ENCODE results near the gene SYNJ1.
"Not testable (repeated sequence)": the region's sequence is repeated elsewhere in the genome, so short reads cannot be mapped to it uniquely, and the experiment has no call there.

The SYNJ1 gene

DNA sequence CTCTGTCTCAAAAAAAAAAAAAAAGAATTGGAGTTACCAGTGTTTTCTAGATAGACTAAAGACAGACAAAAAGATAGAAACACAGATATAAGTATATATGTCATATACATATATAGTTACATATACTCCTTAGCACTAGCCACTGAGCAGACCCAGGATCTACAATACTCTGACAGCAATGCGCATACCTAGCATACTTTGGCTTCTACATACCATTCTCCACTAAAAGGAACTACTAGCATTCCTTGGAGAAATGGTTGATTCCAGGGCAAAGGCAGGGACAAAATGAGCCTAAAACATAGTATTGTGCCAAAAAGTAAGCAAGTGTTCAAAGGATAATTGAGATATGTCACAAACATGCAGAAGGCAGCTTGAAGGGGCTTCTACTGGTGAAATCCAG is 22.7 kb downstream of the SYNJ1 start:
- Histone ChIP-seq H3K27ac (ENCODE audit: low read depth, low read length) (no peak overlapping the region), H3K4me1 (ENCODE audit: control insufficient read depth in 5 of 5, insufficient read depth in 5 of 5, low read length in 5 of 5) (peaks cover 2 to 24% (median 14%) of the 10 kb centered on the region in 5 donors), H3K9me3 (ENCODE audit: control insufficient read depth in 5 of 5, low read length in 5 of 5) (no peaks in the 10 kb centered on the region), H3K27me3 (ENCODE audit: control insufficient read depth in 5 of 5, insufficient read depth in 4 of 5, low read length in 5 of 5) (no peaks in the 10 kb centered on the region), H3K9ac (ENCODE audit: low read length in 5 of 5) (no peak overlapping the region), H3K36me3 (ENCODE audit: control insufficient read depth in 5 of 5, insufficient read depth in 5 of 5, low read length in 5 of 5) (peaks cover 0 to 4% (median 0%) of the 10 kb centered on the region in 5 donors), H3K4me3 (ENCODE audit: low read depth in 1 of 5, low read length in 5 of 5) (no peak overlapping the region)

- Histone ChIP-seq H3K4me1 (ENCODE audit: control insufficient read depth in 5 of 5, insufficient read depth in 5 of 5, low read length in 5 of 5) (peaks cover 2 to 23% (median 11%) of the 10 kb centered on the region in 5 donors), H3K27me3 (ENCODE audit: control insufficient read depth in 5 of 5, insufficient read depth in 4 of 5, low read length in 5 of 5) (no peaks in the 10 kb centered on the region), H3K4me3 (ENCODE audit: low read depth in 1 of 5, low read length in 5 of 5) (no peak overlapping the region), H3K27ac (ENCODE audit: low read depth, low read length) (no peak overlapping the region), H3K36me3 (ENCODE audit: control insufficient read depth in 5 of 5, insufficient read depth in 5 of 5, low read length in 5 of 5) (peaks cover 5 to 15% (median 6%) of the 10 kb centered on the region in 5 donors), H3K9ac (ENCODE audit: low read length in 5 of 5) (no peak overlapping the region), H3K9me3 (ENCODE audit: control insufficient read depth in 5 of 5, low read length in 5 of 5) (no peaks in the 10 kb centered on the region)
These were observed 25.1 kb downstream of the SYNJ1 start for GRCh38 chr21:32702702-32703101.

DNA sequence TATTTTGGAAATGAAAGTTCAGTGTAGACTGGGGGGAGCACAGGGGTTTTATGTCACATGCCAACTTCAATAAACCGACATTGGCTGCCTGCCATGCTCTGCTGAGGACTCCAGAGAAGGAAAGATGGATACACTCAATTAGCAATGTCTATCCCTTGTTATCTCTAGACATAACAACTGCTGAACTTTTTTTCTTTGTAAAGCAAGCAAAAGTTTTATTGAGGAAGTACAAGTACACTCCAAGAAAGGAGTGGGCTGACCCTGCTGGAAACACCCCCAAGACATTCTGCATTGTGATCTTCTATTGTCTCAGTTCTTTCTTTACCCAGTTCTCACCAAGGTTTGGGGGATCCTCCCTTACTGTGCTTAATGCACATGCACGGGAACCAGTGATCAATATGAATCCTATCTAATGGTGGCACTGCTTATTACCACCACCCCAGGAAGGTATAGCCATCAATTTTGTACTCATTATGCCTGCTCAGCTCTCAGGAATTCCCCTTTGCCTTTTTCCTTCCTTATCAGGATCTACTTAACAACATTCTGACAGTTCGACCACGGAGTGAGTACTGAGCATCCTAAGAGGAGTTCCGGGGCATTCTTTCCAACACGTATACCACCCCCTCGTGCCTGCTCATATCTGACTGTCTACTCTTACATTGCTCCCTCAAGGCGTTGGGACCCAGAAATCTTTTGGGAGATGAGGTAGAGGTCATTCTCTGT is 28.7 kb downstream of the SYNJ1 start:
- Histone ChIP-seq H3K4me3 (ENCODE audit: low read depth in 1 of 5, low read length in 5 of 5) (no peak overlapping the region), H3K9ac (ENCODE audit: low read length in 5 of 5) (no peak overlapping the region), H3K4me1 (ENCODE audit: control insufficient read depth in 5 of 5, insufficient read depth in 5 of 5, low read length in 5 of 5) (peaks cover 0 to 2% (median 0%) of the 10 kb centered on the region in 5 donors), H3K27me3 (ENCODE audit: control insufficient read depth in 5 of 5, insufficient read depth in 4 of 5, low read length in 5 of 5) (no peaks in the 10 kb centered on the region), H3K9me3 (ENCODE audit: control insufficient read depth in 5 of 5, low read length in 5 of 5) (no peaks in the 10 kb centered on the region), H3K27ac (ENCODE audit: low read depth, low read length) (no peak overlapping the region), H3K36me3 (ENCODE audit: control insufficient read depth in 5 of 5, insufficient read depth in 5 of 5, low read length in 5 of 5) (peaks cover 5 to 11% (median 6%) of the 10 kb centered on the region in 5 donors)

- H3K27ac ChIP-seq (ENCODE audit: low read depth, low read length) = no peak overlapping the region
- H3K9ac ChIP-seq (ENCODE audit: low read length in 5 of 5) = no peak overlapping the region
- no peaks in the 10 kb centered on the region for H3K9me3 ChIP-seq (ENCODE audit: control insufficient read depth in 5 of 5, low read length in 5 of 5)
- H3K27me3 ChIP-seq (ENCODE audit: control insufficient read depth in 5 of 5, insufficient read depth in 4 of 5, low read length in 5 of 5) = no peaks in the 10 kb centered on the region
- peaks cover 5 to 13% (median 9%) of the 10 kb centered on the region in 5 donors for H3K36me3 ChIP-seq (ENCODE audit: control insufficient read depth in 5 of 5, insufficient read depth in 5 of 5, low read length in 5 of 5)
- H3K4me3 ChIP-seq (ENCODE audit: low read depth in 1 of 5, low read length in 5 of 5) = no peak overlapping the region
- no peaks in the 10 kb centered on the region for H3K4me1 ChIP-seq (ENCODE audit: control insufficient read depth in 5 of 5, insufficient read depth in 5 of 5, low read length in 5 of 5)
These were observed 29.5 kb downstream of the SYNJ1 start for GRCh38 chr21:32698286-32698685.

GRCh38 chr21:32695482-32695881 is 32.3 kb downstream of the SYNJ1 start:
- not testable (repeated sequence) for H3K9me3 ChIP-seq (ENCODE audit: control insufficient read depth in 5 of 5, low read length in 5 of 5); H3K9ac ChIP-seq (ENCODE audit: low read length in 5 of 5); H3K4me3 ChIP-seq (ENCODE audit: low read depth in 1 of 5, low read length in 5 of 5); H3K4me1 ChIP-seq (ENCODE audit: control insufficient read depth in 5 of 5, insufficient read depth in 5 of 5, low read length in 5 of 5); H3K27ac ChIP-seq (ENCODE audit: low read depth, low read length); H3K27me3 ChIP-seq (ENCODE audit: control insufficient read depth in 5 of 5, insufficient read depth in 4 of 5, low read length in 5 of 5)
- peaks cover 15 to 28% (median 17%) of the 10 kb centered on the region in 5 donors for H3K36me3 ChIP-seq (ENCODE audit: control insufficient read depth in 5 of 5, insufficient read depth in 5 of 5, low read length in 5 of 5)

DNA sequence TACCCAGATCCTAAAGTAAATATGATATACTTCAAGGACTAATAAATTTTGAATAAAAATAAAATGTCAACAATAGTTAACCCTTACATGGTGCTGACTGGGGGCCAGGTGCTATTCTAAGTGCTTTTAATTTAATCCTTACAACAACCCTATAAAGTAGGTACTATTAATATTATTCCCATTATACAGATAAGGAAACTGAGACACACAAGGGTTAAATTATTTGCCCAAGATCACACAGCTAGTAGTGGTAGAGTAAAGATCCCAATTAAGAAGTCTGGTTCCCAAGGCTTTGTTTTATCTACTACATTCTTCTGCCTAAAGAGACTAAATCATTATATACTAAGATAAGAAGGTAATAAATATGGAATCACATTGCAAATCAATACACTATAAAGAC is 34.2 kb downstream of the SYNJ1 start:
- no peak overlapping the region for H3K9ac ChIP-seq (ENCODE audit: low read length in 5 of 5)
- H3K27me3 ChIP-seq (ENCODE audit: control insufficient read depth in 5 of 5, insufficient read depth in 4 of 5, low read length in 5 of 5) = no peaks in the 10 kb centered on the region
- no peak overlapping the region for H3K27ac ChIP-seq (ENCODE audit: low read depth, low read length)
- H3K36me3 ChIP-seq (ENCODE audit: control insufficient read depth in 5 of 5, insufficient read depth in 5 of 5, low read length in 5 of 5) = peaks cover 6 to 21% (median 12%) of the 10 kb centered on the region in 5 donors
- H3K9me3 ChIP-seq (ENCODE audit: control insufficient read depth in 5 of 5, low read length in 5 of 5) = no peaks in the 10 kb centered on the region
- no peaks in the 10 kb centered on the region for H3K4me1 ChIP-seq (ENCODE audit: control insufficient read depth in 5 of 5, insufficient read depth in 5 of 5, low read length in 5 of 5)
- no peak overlapping the region for H3K4me3 ChIP-seq (ENCODE audit: low read depth in 1 of 5, low read length in 5 of 5)

- Histone ChIP-seq H3K36me3 (ENCODE audit: control insufficient read depth in 5 of 5, insufficient read depth in 5 of 5, low read length in 5 of 5) (peaks cover 15 to 27% (median 19%) of the 10 kb centered on the region in 5 donors), H3K4me3 (ENCODE audit: low read depth in 1 of 5, low read length in 5 of 5) (no peak overlapping the region), H3K4me1 (ENCODE audit: control insufficient read depth in 5 of 5, insufficient read depth in 5 of 5, low read length in 5 of 5) (no peaks in the 10 kb centered on the region), H3K27ac (ENCODE audit: low read depth, low read length) (no peak overlapping the region), H3K27me3 (ENCODE audit: control insufficient read depth in 5 of 5, insufficient read depth in 4 of 5, low read length in 5 of 5) (no peaks in the 10 kb centered on the region), H3K9me3 (ENCODE audit: control insufficient read depth in 5 of 5, low read length in 5 of 5) (no peaks in the 10 kb centered on the region), H3K9ac (ENCODE audit: low read length in 5 of 5) (no peak overlapping the region)
These were observed 37.7 kb downstream of the SYNJ1 start for GRCh38 chr21:32690085-32690484.

DNA sequence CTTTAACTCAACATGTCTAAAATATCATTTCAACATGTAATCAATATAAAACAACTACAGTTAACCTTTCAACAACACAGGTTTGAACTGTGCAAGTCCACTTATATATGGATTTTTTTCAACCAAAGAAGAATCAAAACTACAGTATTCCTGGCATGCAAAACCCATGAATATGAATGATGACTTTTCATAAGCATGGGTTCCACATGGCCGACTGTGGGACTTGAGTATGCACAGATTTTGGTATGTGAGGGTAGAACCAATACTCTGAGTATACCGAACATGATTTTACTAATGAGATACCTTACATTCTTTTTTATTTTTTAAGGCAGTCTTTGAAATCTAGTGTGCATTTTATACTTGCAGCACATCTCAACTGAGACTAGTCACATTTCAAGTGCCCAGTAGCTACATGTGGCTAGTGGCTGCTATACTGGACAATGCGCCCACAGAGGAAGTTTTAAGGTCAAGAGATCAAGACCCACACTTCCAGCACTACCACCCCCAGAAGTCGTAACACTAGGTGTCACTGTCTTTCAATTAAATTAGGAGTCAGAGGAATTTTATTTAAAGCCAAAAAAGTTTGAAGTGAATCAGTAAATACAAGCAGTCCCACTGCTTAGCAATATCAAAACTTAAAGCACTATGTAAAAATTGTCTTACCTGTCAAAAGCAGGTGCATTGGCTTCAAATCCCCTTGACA is 40.0 kb downstream of the SYNJ1 start:
- no peaks in the 10 kb centered on the region for H3K4me1 ChIP-seq (ENCODE audit: control insufficient read depth in 5 of 5, insufficient read depth in 5 of 5, low read length in 5 of 5)
- peaks cover 13 to 30% (median 16%) of the 10 kb centered on the region in 5 donors for H3K36me3 ChIP-seq (ENCODE audit: control insufficient read depth in 5 of 5, insufficient read depth in 5 of 5, low read length in 5 of 5)
- H3K9ac ChIP-seq (ENCODE audit: low read length in 5 of 5) = no peak overlapping the region
- H3K4me3 ChIP-seq (ENCODE audit: low read depth in 1 of 5, low read length in 5 of 5) = no peak overlapping the region
- H3K27me3 ChIP-seq (ENCODE audit: control insufficient read depth in 5 of 5, insufficient read depth in 4 of 5, low read length in 5 of 5) = no peaks in the 10 kb centered on the region
- no peaks in the 10 kb centered on the region for H3K9me3 ChIP-seq (ENCODE audit: control insufficient read depth in 5 of 5, low read length in 5 of 5)
- no peak overlapping the region for H3K27ac ChIP-seq (ENCODE audit: low read depth, low read length)

DNA sequence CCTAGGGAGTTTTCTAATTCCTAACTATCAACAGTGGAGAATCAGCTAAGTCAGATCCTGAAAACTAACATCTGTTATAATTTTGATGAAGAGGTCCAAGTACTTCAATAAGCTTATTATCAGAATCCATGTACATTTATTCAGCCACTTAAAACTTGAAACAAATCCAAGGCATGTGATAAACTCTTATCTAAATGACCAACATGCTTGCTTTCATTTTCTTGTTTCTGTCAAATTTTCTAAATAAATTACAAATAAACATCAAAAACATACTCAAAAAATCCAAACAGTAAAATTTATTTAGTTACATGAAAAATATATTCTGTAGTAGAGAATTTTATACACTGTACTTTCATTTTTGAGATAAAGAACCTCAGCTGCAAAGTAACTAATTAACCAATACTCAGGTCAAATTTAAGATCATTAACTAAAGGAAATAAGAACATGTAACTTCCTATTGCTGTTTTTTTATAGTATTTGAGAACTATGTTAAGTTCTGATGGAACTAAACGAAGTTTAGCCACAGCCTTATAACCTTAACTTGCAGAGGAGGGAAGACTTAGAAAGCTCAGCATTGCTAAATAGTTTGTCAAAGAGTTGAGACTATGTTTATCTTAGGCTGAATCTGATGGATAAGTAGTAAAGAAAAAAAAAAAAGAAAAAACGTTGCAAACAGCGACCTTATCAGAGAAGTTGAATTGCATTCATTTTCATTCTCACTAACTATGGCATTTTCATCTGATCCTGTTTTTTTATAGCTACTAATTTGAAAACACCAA is 44.9 kb downstream of the SYNJ1 start:
- Histone ChIP-seq H3K27ac (ENCODE audit: low read depth, low read length) (no peak overlapping the region), H3K4me3 (ENCODE audit: low read depth in 1 of 5, low read length in 5 of 5) (no peak overlapping the region), H3K9me3 (ENCODE audit: control insufficient read depth in 5 of 5, low read length in 5 of 5) (no peaks in the 10 kb centered on the region), H3K4me1 (ENCODE audit: control insufficient read depth in 5 of 5, insufficient read depth in 5 of 5, low read length in 5 of 5) (no peaks in the 10 kb centered on the region), H3K27me3 (ENCODE audit: control insufficient read depth in 5 of 5, insufficient read depth in 4 of 5, low read length in 5 of 5) (no peaks in the 10 kb centered on the region), H3K36me3 (ENCODE audit: control insufficient read depth in 5 of 5, insufficient read depth in 5 of 5, low read length in 5 of 5) (peaks cover 7 to 25% (median 10%) of the 10 kb centered on the region in 5 donors), H3K9ac (ENCODE audit: low read length in 5 of 5) (no peak overlapping the region)

DNA sequence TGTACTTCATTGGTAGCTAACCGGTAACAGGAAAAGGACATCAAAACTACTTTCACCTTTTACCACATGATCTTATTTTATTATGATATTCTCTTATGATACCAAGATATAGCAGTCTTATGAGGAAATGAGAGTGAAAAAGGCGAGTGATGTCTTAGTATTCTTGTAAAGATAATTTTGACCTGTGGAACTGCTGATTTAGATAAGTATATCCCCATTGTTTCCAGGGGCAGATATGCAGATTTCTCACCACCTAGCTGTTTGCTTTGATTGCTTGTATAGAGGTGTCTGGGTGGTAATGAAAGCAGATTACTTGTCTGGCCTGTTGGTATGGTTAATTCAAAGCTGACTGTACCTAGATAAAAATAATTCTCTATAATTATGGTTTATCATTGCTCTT is 53.1 kb downstream of the SYNJ1 start:
- Histone ChIP-seq H3K36me3 (ENCODE audit: control insufficient read depth in 5 of 5, insufficient read depth in 5 of 5, low read length in 5 of 5) (peaks cover 11 to 30% (median 25%) of the 10 kb centered on the region in 5 donors), H3K4me3 (ENCODE audit: low read depth in 1 of 5, low read length in 5 of 5) (no peak overlapping the region), H3K4me1 (ENCODE audit: control insufficient read depth in 5 of 5, insufficient read depth in 5 of 5, low read length in 5 of 5) (no peaks in the 10 kb centered on the region), H3K27ac (ENCODE audit: low read depth, low read length) (no peak overlapping the region), H3K9ac (ENCODE audit: low read length in 5 of 5) (no peak overlapping the region), H3K9me3 (ENCODE audit: control insufficient read depth in 5 of 5, low read length in 5 of 5) (no peaks in the 10 kb centered on the region), H3K27me3 (ENCODE audit: control insufficient read depth in 5 of 5, insufficient read depth in 4 of 5, low read length in 5 of 5) (no peaks in the 10 kb centered on the region)

All from subcutaneous abdominal adipose tissue (tissue), 5 donors.